ENCODE results near the gene MILR1. TPM values are rescaled to one million over a fixed set of nuclear protein-coding genes. Genes with fewer than 3 reads are reported as not detected.

MILR1 gene
- total RNA-seq, 1 donor from 2014 or later = 19.6 TPM

- Histone ChIP-seq H3K27me3 (ENCODE audit: low read depth) (no peaks in the 10 kb centered on the region), H3K4me3 (no peak overlapping the region), H3K9me3 (no peaks in the 10 kb centered on the region), H3K4me1 (no peaks in the 10 kb centered on the region), H3K36me3 (peaks cover 48% of the 10 kb centered on the region), H3K27ac (no peak overlapping the region)
- no peak for ATAC-seq
- intact Hi-C loops (cut with DNase I) = no loop called here
- no peak for TF ChIP-seq CTCF (IDR thresholded peaks at IDR 0.05)
- no peak for DNase-seq
Measured at GRCh38 chr17:64470625-64471024, 21.7 kb downstream of the MILR1 start.

GRCh38 chr17:64471440-64471839 lies 22.5 kb downstream of the MILR1 start:
- H3K36me3 ChIP-seq = peaks cover 41% of the 10 kb centered on the region
- H3K27me3 ChIP-seq (ENCODE audit: low read depth) = no peaks in the 10 kb centered on the region
- H3K4me3 ChIP-seq = no peak overlapping the region
- no peak for TF ChIP-seq CTCF (IDR thresholded peaks at IDR 0.05)
- H3K4me1 ChIP-seq = no peaks in the 10 kb centered on the region
- no peak overlapping the region for H3K27ac ChIP-seq
- H3K9me3 ChIP-seq = no peaks in the 10 kb centered on the region
- no peak for ATAC-seq
- intact Hi-C loops (cut with DNase I) = no loop called here
- no peak for DNase-seq

- Histone ChIP-seq H3K27ac (no peak overlapping the region), H3K4me1 (no peaks in the 10 kb centered on the region), H3K36me3 (peaks cover 37% of the 10 kb centered on the region), H3K9me3 (no peaks in the 10 kb centered on the region), H3K4me3 (no peak overlapping the region), H3K27me3 (ENCODE audit: low read depth) (no peaks in the 10 kb centered on the region)
- TF ChIP-seq CTCF (IDR thresholded peaks at IDR 0.05) = no peak
- intact Hi-C loops (cut with DNase I) = no loop called here
- ATAC-seq (no peak), DNase-seq (no peak)
Measured at GRCh38 chr17:64472564-64472963, 23.6 kb downstream of the MILR1 start.

- intact Hi-C loops (cut with DNase I) = no loop called here
- TF ChIP-seq CTCF (IDR thresholded peaks at IDR 0.05) = no peak
- ATAC-seq (no peak), DNase-seq (no peak)
- Histone ChIP-seq H3K36me3 (peaks cover 50% of the 10 kb centered on the region), H3K4me3 (no peak overlapping the region), H3K27ac (no peak overlapping the region), H3K9me3 (no peaks in the 10 kb centered on the region), H3K4me1 (no peaks in the 10 kb centered on the region), H3K27me3 (ENCODE audit: low read depth) (no peaks in the 10 kb centered on the region)
Measured at GRCh38 chr17:64477849-64478248, 28.9 kb downstream of the MILR1 start.

GRCh38 chr17:64480951-64481350 lies 32.0 kb downstream of the MILR1 start:
- H3K36me3 ChIP-seq = peaks cover 74% of the 10 kb centered on the region
- ATAC-seq (no peak), DNase-seq (no peak)
- H3K4me1 ChIP-seq = no peaks in the 10 kb centered on the region
- no peaks in the 10 kb centered on the region for H3K9me3 ChIP-seq
- TF ChIP-seq CTCF (IDR thresholded peaks at IDR 0.05) = no peak
- no peak overlapping the region for H3K27ac ChIP-seq
- H3K27me3 ChIP-seq (ENCODE audit: low read depth) = no peaks in the 10 kb centered on the region
- H3K4me3 ChIP-seq = no peak overlapping the region
- intact Hi-C loops (cut with DNase I) = loop anchor here (10.0 kb wide), 1 partner anchor 56 kb away; no protein-coding TSS in a partner anchor

- Histone ChIP-seq H3K4me3 (no peak overlapping the region), H3K27ac (no peak overlapping the region), H3K9me3 (no peaks in the 10 kb centered on the region), H3K27me3 (ENCODE audit: low read depth) (no peaks in the 10 kb centered on the region), H3K4me1 (no peaks in the 10 kb centered on the region), H3K36me3 (peaks cover 80% of the 10 kb centered on the region)
- intact Hi-C loops (cut with DNase I) = loop anchor here (10.0 kb wide), 1 partner anchor 60 kb away; no protein-coding TSS in a partner anchor
- no peak for TF ChIP-seq CTCF (IDR thresholded peaks at IDR 0.05)
- DNase-seq (no peak), ATAC-seq (no peak)
Measured at GRCh38 chr17:64484380-64484779, 35.5 kb downstream of the MILR1 start.
